Lower leg skin (tissue), 4 donors: ENCODE data around the gene TADA2B. TPM values are rescaled to one million over a fixed set of nuclear protein-coding genes. Genes with fewer than 3 reads are reported as not detected.
A peak's percentile ranks its signal among the peaks of the same experiment; 100 is the strongest.

ENCODE experiments used
- DNase-seq, 2 donors: peaks; one replicate each; pipeline ENCODE4 v3.0.0-alpha.2; 2019; ENCODE audit warnings: low spot score in 2 of 2
- H3K4me3 ChIP-seq: fragments of 200-600 bp; sonication (generic); 2 replicates; pipeline ENCODE4 v1.5.1; 2017; ENCODE audit warnings: mild to moderate bottlenecking, low read depth; ENCODE audit not compliant: poor library complexity, severe bottlenecking
- CTCF ChIP-seq, 3 donors: fragments of 450-650 bp; IDR thresholded peaks; one replicate each; pipeline ENCODE4 v1.5.1; 2016; ENCODE audit warnings: antibody characterized with exemption in 3 of 3, mild to moderate bottlenecking in 3 of 3, moderate library complexity in 2 of 3
- POLR2A ChIP-seq, 2 donors: fragments of 450-650 bp; IDR thresholded peaks; one replicate each; pipeline ENCODE4 v1.6.1; 2016 to 2017; ENCODE audit warnings: antibody characterized with exemption in 2 of 2, mild to moderate bottlenecking in 1 of 2, moderate library complexity in 1 of 2
- WGBS, 2 donors: methylation state at CpG; one replicate each; pipeline ENCODE4 v1.1.5; 2018; 5-methylcytosine and 5-hydroxymethylcytosine counted together
- intact Hi-C: fragments of 100-400 bp; cut with DNase I; formaldehyde crosslinking; loops from one replicate; pipeline ENCODE4 v1.15.0; 2023; ENCODE audit warnings: low total_unique reads
- total RNA-seq, 4 donors: library from RNA; depleted of rRNA; stranded (reverse); fragments of >200 nt; gene quantifications; one replicate each; pipeline ENCODE4 v1.1.0, GENCODE V29; 2016

TADA2B gene
- total RNA-seq, 4 donors from 2014 or later, result 26.2 to 30.0 (median 27.2) TPM

GRCh38 chr4:7002336-7002735 lies 40.8 kb upstream of the TADA2B start:
- WGBS, 2 donors, result 67 to 75% methylated on average over 7 of the region's 7 CpGs
- no peak overlapping the region for H3K4me3 ChIP-seq
- TF ChIP-seq POLR2A (IDR thresholded peaks at IDR 0.05) (no peak), CTCF (IDR thresholded peaks at IDR 0.05) (no peak)
- intact Hi-C loops, result no loop called here
- peak in 1 of 2 donors; percentile 40 for DNase-seq

GRCh38 chr4:7003176-7003878 lies 39.8 kb upstream of the TADA2B start:
- intact Hi-C loops, result no loop called here
- peak in 1 of 2 donors; percentile 57 for DNase-seq
- 75 to 82% methylated on average over 11 of the region's 11 CpGs for WGBS, 2 donors
- no peak for TF ChIP-seq POLR2A (IDR thresholded peaks at IDR 0.05)
- TF ChIP-seq CTCF (IDR thresholded peaks at IDR 0.05), result no peak
- H3K4me3 ChIP-seq, result no peak overlapping the region

- WGBS, 2 donors, result 75 to 80% methylated on average over 8 of the region's 8 CpGs
Measured at GRCh38 chr4:7003879-7004240, 39.3 kb upstream of the TADA2B start.

GRCh38 chr4:7004331-7004730 lies 38.8 kb upstream of the TADA2B start:
- intact Hi-C loops, result no loop called here
- no peak for DNase-seq
- WGBS, 2 donors, result 81 to 83% methylated on average over 4 of the region's 4 CpGs
- TF ChIP-seq POLR2A (IDR thresholded peaks at IDR 0.05), result no peak
- no peak for TF ChIP-seq CTCF (IDR thresholded peaks at IDR 0.05)
- no peak overlapping the region for H3K4me3 ChIP-seq

More at GRCh38 chr4:7003879-7004240, 39.3 kb upstream of the TADA2B start:
- DNase-seq, result no peak
- no peak overlapping the region for H3K4me3 ChIP-seq
- intact Hi-C loops, result no loop called here
- TF ChIP-seq POLR2A (IDR thresholded peaks at IDR 0.05) (no peak), CTCF (IDR thresholded peaks at IDR 0.05) (no peak)

GRCh38 chr4:7005571-7005970 lies 37.6 kb upstream of the TADA2B start:
- 65 to 71% methylated on average over 4 of the region's 4 CpGs for WGBS, 2 donors
- no peak for TF ChIP-seq CTCF (IDR thresholded peaks at IDR 0.05)
- no peak for TF ChIP-seq POLR2A (IDR thresholded peaks at IDR 0.05)
- intact Hi-C loops, result no loop called here
- no peak for DNase-seq
- H3K4me3 ChIP-seq, result no peak overlapping the region

DNA sequence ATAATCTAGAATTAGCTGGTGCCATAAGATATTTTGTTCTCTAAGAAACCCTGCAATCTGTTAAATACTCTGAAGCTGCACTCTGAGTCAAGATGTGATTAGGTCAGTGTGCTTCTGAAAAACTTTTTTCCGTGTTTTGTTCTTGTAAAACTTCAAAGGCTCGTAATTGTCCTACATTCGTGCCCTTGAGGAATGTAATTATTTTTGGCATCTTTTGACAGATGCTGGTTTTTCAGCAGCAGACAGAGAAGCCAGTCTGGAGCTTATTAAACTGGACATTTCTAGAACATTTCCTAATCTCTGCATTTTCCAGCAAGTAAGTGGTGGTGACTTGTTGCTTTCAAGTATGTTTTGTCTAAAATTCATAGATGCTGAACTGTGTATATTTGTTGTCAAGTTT lies 36.8 kb upstream of the TADA2B start:
- no peak for DNase-seq
- intact Hi-C loops, result no loop called here
- 52 to 57% methylated on average over 3 of the region's 3 CpGs for WGBS, 2 donors
- H3K4me3 ChIP-seq, result no peak overlapping the region
- TF ChIP-seq CTCF (IDR thresholded peaks at IDR 0.05) (no peak), POLR2A (IDR thresholded peaks at IDR 0.05) (no peak)
